ENCODE data around the gene HOXC5. TPM values are rescaled to one million over a fixed set of nuclear protein-coding genes. Genes with fewer than 3 reads are reported as not detected.

HOXC5 gene
- polyA plus RNA-seq, 3 donors: not detected

DNA sequence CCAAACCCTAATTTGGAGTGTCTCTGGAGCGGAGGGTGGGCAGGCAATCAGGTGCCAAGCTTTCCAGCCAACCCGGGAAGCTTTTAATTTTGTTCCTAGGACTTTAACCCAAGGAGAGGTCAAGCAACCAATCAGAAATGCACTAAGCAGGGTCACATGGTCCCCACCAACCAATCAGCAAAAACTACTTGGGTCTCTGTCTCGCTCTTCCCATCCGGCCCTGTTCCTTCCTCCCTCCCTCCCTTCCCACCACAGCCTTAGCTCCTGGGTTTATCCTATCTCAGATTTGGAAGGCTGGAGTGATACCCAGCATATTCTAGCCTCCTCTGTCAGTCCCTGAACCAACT, 7.3 kb downstream of the HOXC5 start:
- H3K4me1 Mint-ChIP-seq: no peaks in the 10 kb centered on the region
- WGBS (ENCODE audit: insufficient coverage): 62% methylated on average over 2 of the region's 4 CpGs
- peaks cover 0 to 24% (median 5%) of the 10 kb centered on the region in 7 donors for H3K9me3 Mint-ChIP-seq
- Histone ChIP-seq H3K4me2 (replicated peaks; ENCODE audit: extremely low read depth, low read length, poor library complexity, severe bottlenecking) (no peak overlapping the region), H3K27me3 (ENCODE audit: control insufficient read depth in 2 of 2, insufficient read depth in 2 of 2, low read length in 2 of 2) (peaks cover 84 to 98% of the 10 kb centered on the region in 2 donors), H3K9ac (ENCODE audit: insufficient read depth, low read length, poor library complexity, severe bottlenecking) (no peak overlapping the region), H3K9me3 (replicated peaks in 1 of 2; ENCODE audit: control insufficient read depth in 1 of 2, insufficient read depth in 1 of 2, low read length in 2 of 2) (peaks cover 0 to 41% of the 10 kb centered on the region in 2 donors), H2AFZ (ENCODE audit: insufficient read depth, low read depth, low read length, poor library complexity, severe bottlenecking) (no peak overlapping the region), H3K36me3 (replicated peaks in 1 of 2; ENCODE audit: control insufficient read depth in 1 of 2, insufficient read depth in 2 of 2, low read length in 2 of 2) (no peaks in the 10 kb centered on the region), H3K27ac (ENCODE audit: low read depth in 1 of 2, low read length in 2 of 2) (no peak overlapping the region), H3K4me3 (replicated peaks in 1 of 3; ENCODE audit: low read depth in 2 of 3, low read length in 3 of 3) (no peak overlapping the region), H3K4me1 (ENCODE audit: control insufficient read depth in 1 of 2, insufficient read depth in 2 of 2, low read length in 2 of 2) (no peaks in the 10 kb centered on the region), H4K20me1 (ENCODE audit: insufficient read depth, low read length) (no peaks in the 10 kb centered on the region), H3K79me2 (ENCODE audit: insufficient read depth, low read length) (no peaks in the 10 kb centered on the region)
- H3K4me3 Mint-ChIP-seq: peak overlapping the region in 1 of 2 donors; percentile 71
- intact Hi-C loops (cut with micrococcal nuclease): no loop called here
- H3K27ac Mint-ChIP-seq: no peak overlapping the region
- TF ChIP-seq, protein P1, sequence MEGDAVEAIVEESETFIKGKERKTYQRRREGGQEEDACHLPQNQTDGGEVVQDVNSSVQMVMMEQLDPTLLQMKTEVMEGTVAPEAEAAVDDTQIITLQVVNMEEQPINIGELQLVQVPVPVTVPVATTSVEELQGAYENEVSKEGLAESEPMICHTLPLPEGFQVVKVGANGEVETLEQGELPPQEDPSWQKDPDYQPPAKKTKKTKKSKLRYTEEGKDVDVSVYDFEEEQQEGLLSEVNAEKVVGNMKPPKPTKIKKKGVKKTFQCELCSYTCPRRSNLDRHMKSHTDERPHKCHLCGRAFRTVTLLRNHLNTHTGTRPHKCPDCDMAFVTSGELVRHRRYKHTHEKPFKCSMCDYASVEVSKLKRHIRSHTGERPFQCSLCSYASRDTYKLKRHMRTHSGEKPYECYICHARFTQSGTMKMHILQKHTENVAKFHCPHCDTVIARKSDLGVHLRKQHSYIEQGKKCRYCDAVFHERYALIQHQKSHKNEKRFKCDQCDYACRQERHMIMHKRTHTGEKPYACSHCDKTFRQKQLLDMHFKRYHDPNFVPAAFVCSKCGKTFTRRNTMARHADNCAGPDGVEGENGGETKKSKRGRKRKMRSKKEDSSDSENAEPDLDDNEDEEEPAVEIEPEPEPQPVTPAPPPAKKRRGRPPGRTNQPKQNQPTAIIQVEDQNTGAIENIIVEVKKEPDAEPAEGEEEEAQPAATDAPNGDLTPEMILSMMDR (IDR thresholded peaks at IDR 0.05): no peak
- peaks cover 95 to 98% (median 96%) of the 10 kb centered on the region in 3 donors for H3K27me3 Mint-ChIP-seq (ENCODE audit: low read depth in 3 of 3)
- DNase-seq: no peak
- H3K36me3 Mint-ChIP-seq: peaks cover 0 to under 1% of the 10 kb centered on the region in 2 donors

DNA sequence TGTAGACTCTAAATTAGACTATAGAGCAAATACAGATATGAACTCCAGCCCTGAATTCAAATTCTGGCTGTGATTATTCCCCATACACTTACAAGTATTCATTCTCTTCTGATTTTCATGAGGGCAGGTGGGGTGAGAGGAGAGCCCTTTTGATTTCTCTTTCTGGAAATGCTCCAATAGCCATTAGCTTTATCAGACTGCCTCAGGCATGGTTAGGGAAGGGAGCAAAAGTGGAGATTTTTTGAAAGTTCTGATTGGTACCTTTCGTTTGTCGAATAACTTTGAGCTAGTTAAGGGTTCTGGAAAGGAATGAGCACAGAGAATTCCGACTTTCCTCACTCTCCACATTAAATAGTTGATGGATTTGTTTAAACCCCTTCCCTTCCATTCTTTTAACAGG, 7.8 kb downstream of the HOXC5 start:
- Histone ChIP-seq H3K27ac (ENCODE audit: low read depth in 1 of 2, low read length in 2 of 2) (no peak overlapping the region), H3K36me3 (replicated peaks in 1 of 2; ENCODE audit: control insufficient read depth in 1 of 2, insufficient read depth in 2 of 2, low read length in 2 of 2) (no peaks in the 10 kb centered on the region), H3K9me3 (replicated peaks in 1 of 2; ENCODE audit: control insufficient read depth in 1 of 2, insufficient read depth in 1 of 2, low read length in 2 of 2) (peaks cover 0 to 36% of the 10 kb centered on the region in 2 donors), H2AFZ (ENCODE audit: insufficient read depth, low read depth, low read length, poor library complexity, severe bottlenecking) (no peak overlapping the region), H4K20me1 (ENCODE audit: insufficient read depth, low read length) (no peaks in the 10 kb centered on the region), H3K79me2 (ENCODE audit: insufficient read depth, low read length) (no peaks in the 10 kb centered on the region), H3K4me1 (ENCODE audit: control insufficient read depth in 1 of 2, insufficient read depth in 2 of 2, low read length in 2 of 2) (no peaks in the 10 kb centered on the region), H3K4me2 (replicated peaks; ENCODE audit: extremely low read depth, low read length, poor library complexity, severe bottlenecking) (no peak overlapping the region), H3K27me3 (ENCODE audit: control insufficient read depth in 2 of 2, insufficient read depth in 2 of 2, low read length in 2 of 2) (peaks cover 84 to 98% of the 10 kb centered on the region in 2 donors), H3K9ac (ENCODE audit: insufficient read depth, low read length, poor library complexity, severe bottlenecking) (no peak overlapping the region), H3K4me3 (replicated peaks in 1 of 3; ENCODE audit: low read depth in 2 of 3, low read length in 3 of 3) (no peak overlapping the region)
- WGBS (ENCODE audit: insufficient coverage): no CpG with 5 or more reads among the region's 3 CpGs
- Mint-ChIP-seq H3K4me3 (peak overlapping the region in 1 of 2 donors; percentile 71), H3K36me3 (no peaks in the 10 kb centered on the region), H3K27ac (no peak overlapping the region), H3K4me1 (no peaks in the 10 kb centered on the region), H3K27me3 (ENCODE audit: low read depth in 3 of 3) (peaks cover 95 to 98% (median 95%) of the 10 kb centered on the region in 3 donors), H3K9me3 (peaks cover 0 to 22% (median 5%) of the 10 kb centered on the region in 7 donors)
- DNase-seq: no peak
- TF ChIP-seq, protein P1 (IDR thresholded peaks at IDR 0.05): no peak
- intact Hi-C loops (cut with micrococcal nuclease): no loop called here

Data from CD14-positive monocyte (primary cell).